Inflammatory macrophage treated with lipopolysaccharide for 1 hour (primary cell): Measurements from ENCODE around the gene ETS2.

Experiments used
- DNase-seq, 2 donors: peaks; one replicate each; pipeline ENCODE4 v3.0.0-alpha.2; 2020 to 2022

ETS2 gene

GRCh38 chr21:38839328-38840286 is 33.9 kb downstream of the ETS2 start:
- peak; percentile 61 to 87 for DNase-seq

- peak; percentile 35 to 55 for DNase-seq
Observed at GRCh38 chr21:38840456-38841300, 34.9 kb downstream of the ETS2 start.

- DNase-seq: no peak
Observed at GRCh38 chr21:38841472-38841871, 35.7 kb downstream of the ETS2 start.

GRCh38 chr21:38842079-38842478 is 36.4 kb downstream of the ETS2 start:
- DNase-seq: no peak

GRCh38 chr21:38843379-38843778 is 37.6 kb downstream of the ETS2 start:
- no peak for DNase-seq

- peak; percentile 32 to 42 for DNase-seq
Observed at GRCh38 chr21:38843806-38844503, 38.2 kb downstream of the ETS2 start.

- DNase-seq: peak in 1 of 2 donors; percentile 30
Observed at GRCh38 chr21:38845374-38845773, 39.6 kb downstream of the ETS2 start.

- no peak for DNase-seq
Observed at GRCh38 chr21:38847556-38847955, 41.8 kb downstream of the ETS2 start.

GRCh38 chr21:38848187-38848609 is 42.5 kb downstream of the ETS2 start:
- no peak for DNase-seq

GRCh38 chr21:38849776-38850175 is 44.0 kb downstream of the ETS2 start:
- DNase-seq: no peak

GRCh38 chr21:38850277-38850951 is 44.7 kb downstream of the ETS2 start:
- DNase-seq: no peak

- DNase-seq: no peak
Observed at GRCh38 chr21:38851101-38851500, 45.4 kb downstream of the ETS2 start.

- DNase-seq: no peak
Observed at GRCh38 chr21:38852278-38852677, 46.5 kb downstream of the ETS2 start.

GRCh38 chr21:38852708-38853107 is 47.0 kb downstream of the ETS2 start:
- no peak for DNase-seq

- DNase-seq: no peak
Observed at GRCh38 chr21:38853421-38853919, 47.7 kb downstream of the ETS2 start.

- no peak for DNase-seq
Observed at GRCh38 chr21:38857152-38857825, 51.6 kb downstream of the ETS2 start.

GRCh38 chr21:38858026-38858811 is 52.5 kb downstream of the ETS2 start:
- no peak for DNase-seq

- DNase-seq: no peak
Observed at GRCh38 chr21:38858812-38859205, 53.1 kb downstream of the ETS2 start.

GRCh38 chr21:38859852-38860251 is 54.1 kb downstream of the ETS2 start:
- DNase-seq: no peak

- DNase-seq: no peak
Observed at GRCh38 chr21:38861056-38861455, 55.3 kb downstream of the ETS2 start.
